Measurements from ENCODE around the gene USP20. TPM values are rescaled to one million over a fixed set of nuclear protein-coding genes. Genes with fewer than 3 reads are reported as not detected.

The USP20 gene
- total and polyA plus RNA-seq, 2 donors (not counting 3 experiments of a cell fraction or from before 2014, with no cell fraction given) = 13.4 to 25.9 TPM

GRCh38 chr9:129809346-129809745, 25.9 kb upstream of the USP20 start:
- H3K4me3 ChIP-seq (replicated peaks in 1 of 3; ENCODE audit: insufficient read depth in 1 of 3, low read depth in 1 of 3, low read length in 3 of 3) = no peak overlapping the region
- H3K36me3 ChIP-seq (ENCODE audit: control insufficient read depth in 2 of 2, extremely low read depth in 1 of 2, insufficient read depth in 2 of 2, low read length in 2 of 2) = peaks cover 2 to 8% of the 10 kb centered on the region in 2 experiments
- FAIRE-seq (no peak), DNase-seq (ENCODE audit: low read depth, low spot score) (no peak)
- no peak overlapping the region for H2AFZ ChIP-seq (ENCODE audit: low read depth, low read length)
- no peaks in the 10 kb centered on the region for H3K9me3 ChIP-seq (replicated peaks; ENCODE audit: control insufficient read depth, insufficient read depth, low read length)
- dilution Hi-C loops (cut with MboI; ENCODE audit: extremely low pct_ligation_motif_present, low sequenced_read_pairs) = no loop called here
- ChIA-PET POLR2A (no interaction called here), CTCF (interaction anchor here (0.6 to 1.4 kb wide), 2 partner anchors 29 to 780 kb away, joined by 3 read pairs; no protein-coding TSS in a partner anchor)
- H3K4me1 ChIP-seq (ENCODE audit: control insufficient read depth, extremely low read depth, insufficient read depth, low read length) = peaks cover 3% of the 10 kb centered on the region
- H3K27me3 ChIP-seq (ENCODE audit: control insufficient read depth in 2 of 2, insufficient read depth in 2 of 2, low read length in 2 of 2) = no peaks in the 10 kb centered on the region
- intact Hi-C loops (cut with micrococcal nuclease) = no loop called here
- H3K4me2 ChIP-seq (ENCODE audit: insufficient read depth, low read length) = no peak overlapping the region
- H3K9me1 ChIP-seq (replicated peaks; ENCODE audit: control insufficient read depth, extremely low read depth, insufficient read depth, low read length) = no peaks in the 10 kb centered on the region
- peaks cover 2% of the 10 kb centered on the region for H3K79me2 ChIP-seq (ENCODE audit: control insufficient read depth, insufficient read depth, low read length)
- H3K27ac ChIP-seq (ENCODE audit: insufficient read depth, low read depth, low read length) = no peak overlapping the region
- no peaks in the 10 kb centered on the region for H4K20me1 ChIP-seq (replicated peaks; ENCODE audit: control insufficient read depth, extremely low read depth, insufficient read depth, low read length)
- BruUV-seq (replicated peaks) = no TSS peak
- no peak overlapping the region for H3K9ac ChIP-seq (replicated peaks; ENCODE audit: extremely low read depth, insufficient read depth, low read length)
- no peak for TF ChIP-seq POLR2AphosphoS5 (IDR thresholded peaks at IDR 0.05; ENCODE audit: insufficient read depth, low read depth, low read length)
- no peak for TF ChIP-seq JUN (IDR thresholded peaks at IDR 0.05; ENCODE audit: borderline replicate concordance, insufficient read depth, insufficient read length, low read depth)
- TF ChIP-seq FOS (IDR thresholded peaks at IDR 0.05; ENCODE audit: borderline replicate concordance, insufficient read depth, low read length) = no peak
- peak; percentile 26 for TF ChIP-seq POLR2A (IDR thresholded peaks at IDR 0.05; ENCODE audit: low read depth, low read length)
- no peak for TF ChIP-seq GATA2 (IDR thresholded peaks at IDR 0.05; ENCODE audit: insufficient read depth, insufficient read length, low read depth, low read length)
- no peak for TF ChIP-seq EZH2 (IDR thresholded peaks at IDR 0.05; ENCODE audit: borderline replicate concordance, low read depth, low read length, severe bottlenecking)
- TF ChIP-seq, protein P1, sequence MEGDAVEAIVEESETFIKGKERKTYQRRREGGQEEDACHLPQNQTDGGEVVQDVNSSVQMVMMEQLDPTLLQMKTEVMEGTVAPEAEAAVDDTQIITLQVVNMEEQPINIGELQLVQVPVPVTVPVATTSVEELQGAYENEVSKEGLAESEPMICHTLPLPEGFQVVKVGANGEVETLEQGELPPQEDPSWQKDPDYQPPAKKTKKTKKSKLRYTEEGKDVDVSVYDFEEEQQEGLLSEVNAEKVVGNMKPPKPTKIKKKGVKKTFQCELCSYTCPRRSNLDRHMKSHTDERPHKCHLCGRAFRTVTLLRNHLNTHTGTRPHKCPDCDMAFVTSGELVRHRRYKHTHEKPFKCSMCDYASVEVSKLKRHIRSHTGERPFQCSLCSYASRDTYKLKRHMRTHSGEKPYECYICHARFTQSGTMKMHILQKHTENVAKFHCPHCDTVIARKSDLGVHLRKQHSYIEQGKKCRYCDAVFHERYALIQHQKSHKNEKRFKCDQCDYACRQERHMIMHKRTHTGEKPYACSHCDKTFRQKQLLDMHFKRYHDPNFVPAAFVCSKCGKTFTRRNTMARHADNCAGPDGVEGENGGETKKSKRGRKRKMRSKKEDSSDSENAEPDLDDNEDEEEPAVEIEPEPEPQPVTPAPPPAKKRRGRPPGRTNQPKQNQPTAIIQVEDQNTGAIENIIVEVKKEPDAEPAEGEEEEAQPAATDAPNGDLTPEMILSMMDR (IDR thresholded peaks at IDR 0.05; ENCODE audit: extremely low read depth in 1 of 2, insufficient read depth in 1 of 2, low read depth in 1 of 2, low read length in 2 of 2) = no peak
